ENCODE data around the gene SRPX.

GRCh38 chrX:38221391-38221929 is 789 bp upstream of the SRPX start:
- TF ChIP-seq CTCF (conservative IDR thresholded peaks at IDR 0.05; ENCODE audit: low read length) (no peak), EZH2phosphoT487 (IDR thresholded peaks at IDR 0.05; ENCODE audit: borderline replicate concordance) (no peak)

Data from Loucy (cell line).